CD4-positive, alpha-beta T cell (primary cell): Measurements from ENCODE around the gene CDC42. TPM values are rescaled to one million over a fixed set of nuclear protein-coding genes. Genes with fewer than 3 reads are reported as not detected.

Experiments used
- ATAC-seq: fragments of 200-7000 bp; cut with Tn5 transposase; one replicate; pipeline ENCODE4 v1.10.0; 2022; ENCODE audit warnings: mild to moderate bottlenecking; ENCODE audit not compliant: poor library complexity
- CTCF ChIA-PET: fragments of 350-600 bp; sonication (Branson Sonifier 250); formaldehyde crosslinking; loops from one replicate; lab custom pipeline; 2021; ENCODE audit warnings: antibody characterized with exemption, inconsistent platforms; lab: Charles Lee
- POLR2A ChIA-PET: fragments of 350-600 bp; sonication (Branson Sonifier 250); formaldehyde crosslinking; loops from one replicate; lab custom pipeline; 2021; ENCODE audit warnings: antibody characterized with exemption, inconsistent platforms; lab: Charles Lee
- DNase-seq, 14 experiments: peaks; one replicate each; pipeline ENCODE4 v3.0.0-alpha.2; 2013 to 2020; ENCODE audit warnings: mixed read lengths in 2 of 14
- H3K27ac ChIP-seq, 2 donors: one replicate each; pipeline versions ENCODE4 v1.5.1 to v1.7.0; 2013; ENCODE audit warnings: low read length in 2 of 2, low read depth in 1 of 2, mild to moderate bottlenecking in 1 of 2
- H3K27me3 ChIP-seq, 2 experiments: 1 replicate in 1 of 2; 2 replicates in 1 of 2; pipeline versions ENCODE4 v1.6.1 to v1.7.0; 2013; ENCODE audit warnings: low read length in 2 of 2, control low read depth in 1 of 2, mild to moderate bottlenecking in 1 of 2, moderate library complexity in 1 of 2; ENCODE audit not compliant: insufficient read depth in 2 of 2, control insufficient read depth in 1 of 2
- H3K36me3 ChIP-seq: one replicate; pipeline ENCODE4 v1.6.1; 2013; ENCODE audit warnings: low read length, control low read depth; ENCODE audit not compliant: insufficient read depth
- H3K4me1 ChIP-seq: one replicate; pipeline ENCODE4 v1.6.1; 2013; ENCODE audit warnings: low read length, control low read depth; ENCODE audit not compliant: insufficient read depth
- H3K4me3 ChIP-seq: one replicate; pipeline ENCODE4 v1.5.1; 2013; ENCODE audit warnings: mild to moderate bottlenecking, low read length, moderate library complexity
- H3K9me3 ChIP-seq, 2 experiments: 1 replicate in 1 of 2; 2 replicates in 1 of 2; pipeline versions ENCODE4 v1.6.1 to v1.7.0; 2013; ENCODE audit warnings: low read length in 2 of 2, mild to moderate bottlenecking in 2 of 2, control low read depth in 1 of 2, moderate library complexity in 1 of 2; ENCODE audit not compliant: control insufficient read depth in 1 of 2, insufficient read depth in 1 of 2
- H3K27ac Mint-ChIP-seq: one replicate; pipeline ENCODE4 v1.8.0; 2020; ENCODE audit warnings: mixed read lengths
- H3K27me3 Mint-ChIP-seq: one replicate; pipeline ENCODE4 v1.8.0; 2021; ENCODE audit warnings: mixed read lengths
- H3K36me3 Mint-ChIP-seq: one replicate; pipeline ENCODE4 v1.8.0; 2021; ENCODE audit warnings: low read depth, mixed read lengths
- H3K4me1 Mint-ChIP-seq: one replicate; pipeline ENCODE4 v1.8.0; 2021; ENCODE audit warnings: low read depth, mixed read lengths
- H3K4me3 Mint-ChIP-seq: one replicate; pipeline ENCODE4 v1.8.0; 2020; ENCODE audit warnings: mild to moderate bottlenecking, mixed read lengths
- H3K9me3 Mint-ChIP-seq: one replicate; pipeline ENCODE4 v1.8.0; 2020; ENCODE audit warnings: mixed read lengths
- CTCF ChIP-seq: fragments of 200-600 bp; IDR thresholded peaks from one replicate; pipeline ENCODE4 v1.8.0; 2022; ENCODE audit warnings: antibody characterized with exemption, mild to moderate bottlenecking
- intact Hi-C, 2 experiments: fragments of 100-400 bp; cut with DNase I in 1 of 2; cut with micrococcal nuclease in 1 of 2; formaldehyde crosslinking; loops; one replicate each; pipeline versions ENCODE4 v1.15.1 to v1.9.0; 2023 to 2025; cut with DNase I, micrococcal nuclease
- total RNA-seq, 174 experiments: library from RNA in 2 of 174; stranded (reverse) in 2 of 174; gene quantifications; one replicate each; pipeline ENCODE4 v1.2.3 and lab custom pipeline; 2021 to 2026

CDC42 gene
- total RNA-seq, 2 experiments from 2014 or later = 375 to 379 TPM

- H3K4me3 ChIP-seq = peak overlapping the region; percentile 88
- DNase-seq (peak in 3 of 14 experiments; percentile 15 to 68 (median 66)), ATAC-seq (no peak)
- Mint-ChIP-seq H3K9me3 (no peaks in the 10 kb centered on the region), H3K27me3 (no peaks in the 10 kb centered on the region), H3K4me3 (peak overlapping the region; percentile 98), H3K4me1 (peaks cover 64% of the 10 kb centered on the region), H3K27ac (peak overlapping the region; percentile 98), H3K36me3 (peaks cover 61% of the 10 kb centered on the region)
- H3K4me1 ChIP-seq = peaks cover 59% of the 10 kb centered on the region
- no peaks in the 10 kb centered on the region for H3K9me3 ChIP-seq
- peak overlapping the region; percentile 90 to 97 for H3K27ac ChIP-seq
- POLR2A ChIA-PET = interaction anchor here (0.7 to 14.5 kb wide), 14 partner anchors 12 to 271 kb away, joined by 3 to 618 read pairs (median 8); partner anchors contain the start of gene USP48
- peaks cover 25% of the 10 kb centered on the region for H3K36me3 ChIP-seq
- intact Hi-C loops = loop anchor here in 1 of 2 experiments (1.0 kb wide), 1 partner anchor 29 kb away; no protein-coding TSS in a partner anchor
- no peaks in the 10 kb centered on the region for H3K27me3 ChIP-seq
- CTCF ChIA-PET = interaction anchor here (0.9 to 8.3 kb wide), 5 partner anchors 15 to 47 kb away, joined by 3 to 64 read pairs (median 5); no protein-coding TSS in a partner anchor
- no peak for TF ChIP-seq CTCF
These were observed 1.6 kb downstream of the CDC42 start for GRCh38 chr1:22053861-22054770.

- TF ChIP-seq CTCF = no peak
- POLR2A ChIA-PET = interaction anchor here (1.0 to 14.5 kb wide), 6 partner anchors 12 to 49 kb away, joined by 3 to 618 read pairs (median 4); no protein-coding TSS in a partner anchor
- peak overlapping the region; percentile 78 for H3K27ac Mint-ChIP-seq
- H3K27me3 Mint-ChIP-seq = no peaks in the 10 kb centered on the region
- Histone ChIP-seq H3K27me3 (no peaks in the 10 kb centered on the region), H3K4me3 (peak overlapping the region; percentile 24), H3K9me3 (no peaks in the 10 kb centered on the region), H3K27ac (no peak overlapping the region), H3K36me3 (peaks cover 25% of the 10 kb centered on the region), H3K4me1 (peaks cover 67% of the 10 kb centered on the region)
- ATAC-seq (no peak), DNase-seq (no peak)
- no peaks in the 10 kb centered on the region for H3K9me3 Mint-ChIP-seq
- peaks cover 69% of the 10 kb centered on the region for H3K4me1 Mint-ChIP-seq
- peaks cover 73% of the 10 kb centered on the region for H3K36me3 Mint-ChIP-seq
- CTCF ChIA-PET = interaction anchor here (0.9 to 8.3 kb wide), 4 partner anchors 13 to 37 kb away, joined by 3 to 64 read pairs (median 5); no protein-coding TSS in a partner anchor
- peak overlapping the region; percentile 82 for H3K4me3 Mint-ChIP-seq
- intact Hi-C loops = loop anchor here (5.0 kb wide), 2 partner anchors 37 to 47 kb away; no protein-coding TSS in a partner anchor
These were observed 3.0 kb downstream of the CDC42 start for GRCh38 chr1:22055463-22055862.

GRCh38 chr1:22056043-22056442, 3.5 kb downstream of the CDC42 start:
- Histone ChIP-seq H3K36me3 (peaks cover 25% of the 10 kb centered on the region), H3K27me3 (no peaks in the 10 kb centered on the region), H3K4me3 (no peak overlapping the region), H3K4me1 (peaks cover 70% of the 10 kb centered on the region), H3K9me3 (no peaks in the 10 kb centered on the region), H3K27ac (no peak overlapping the region)
- intact Hi-C loops = loop anchor here (5.0 kb wide), 2 partner anchors 36 to 46 kb away; no protein-coding TSS in a partner anchor
- H3K36me3 Mint-ChIP-seq = peaks cover 76% of the 10 kb centered on the region
- ChIA-PET CTCF (interaction anchor here (0.9 to 8.3 kb wide), 3 partner anchors 13 to 31 kb away, joined by 3 to 64 read pairs (median 5); no protein-coding TSS in a partner anchor), POLR2A (interaction anchor here (1.0 to 14.5 kb wide), 5 partner anchors 11 to 49 kb away, joined by 3 to 618 read pairs (median 4); no protein-coding TSS in a partner anchor)
- peak overlapping the region; percentile 78 for H3K27ac Mint-ChIP-seq
- no peak for TF ChIP-seq CTCF
- DNase-seq = no peak
- no peak for ATAC-seq
- H3K9me3 Mint-ChIP-seq = no peaks in the 10 kb centered on the region
- no peaks in the 10 kb centered on the region for H3K27me3 Mint-ChIP-seq
- H3K4me3 Mint-ChIP-seq = peak overlapping the region; percentile 82
- H3K4me1 Mint-ChIP-seq = peaks cover 75% of the 10 kb centered on the region
